ENCODE data around the gene M1AP.

The M1AP gene

GRCh38 chr2:74659462-74659861 is 11.3 kb upstream of the M1AP start:
- H3K9ac ChIP-seq = no peak overlapping the region
- H3K27ac ChIP-seq = no peak overlapping the region
- no peak overlapping the region for H3K4me2 ChIP-seq
- peaks cover 0 to 6% (median 0%) of the 10 kb centered on the region in 11 experiments; a peak in 1 of 22 replicates for H3K27me3 ChIP-seq
- H3K36me3 ChIP-seq = peaks cover 0 to 25% (median 8%) of the 10 kb centered on the region in 11 experiments; a peak in 9 of 22 replicates
- H3K9me3 ChIP-seq (replicated peaks in 1 of 11) = no peaks in the 10 kb centered on the region
- TF ChIP-seq Cebpa-rat (IDR thresholded peaks at IDR 0.05) = no peak
- H4K20me1 ChIP-seq = no peaks in the 10 kb centered on the region
- H3K4me3 ChIP-seq = no peak overlapping the region
- H3K4me1 ChIP-seq = peaks cover 5 to 7% (median 6%) of the 10 kb centered on the region in 10 experiments; a peak in 19 of 20 replicates

DNA sequence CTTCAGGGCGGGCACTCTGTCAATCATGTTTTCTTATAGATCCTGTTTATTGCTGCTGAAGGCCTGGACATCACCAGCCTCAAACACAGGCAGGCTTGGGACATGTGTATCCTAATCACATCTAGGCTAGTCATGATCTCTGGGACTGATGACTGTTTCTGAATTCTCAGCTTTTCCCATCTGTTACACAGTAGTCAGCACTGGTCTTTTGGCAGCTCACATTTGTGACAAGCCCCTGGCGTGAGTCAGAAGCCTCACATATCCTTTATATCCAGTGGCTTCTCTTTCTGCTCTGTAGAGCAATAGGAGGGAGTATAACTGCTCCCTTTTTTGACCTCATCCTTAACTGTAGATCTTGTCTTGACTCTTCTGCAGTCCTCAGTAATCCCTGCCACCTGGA is 10.4 kb upstream of the M1AP start:
- H3K4me1 ChIP-seq = peaks cover 7 to 11% (median 9%) of the 10 kb centered on the region in 10 experiments; a peak in 19 of 20 replicates
- H3K27me3 ChIP-seq = peaks cover 0 to 6% (median 0%) of the 10 kb centered on the region in 11 experiments; a peak in 1 of 22 replicates
- no peak overlapping the region for H3K27ac ChIP-seq
- TF ChIP-seq Cebpa-rat (IDR thresholded peaks at IDR 0.05) = no peak
- no peak overlapping the region for H3K4me3 ChIP-seq
- H4K20me1 ChIP-seq = no peaks in the 10 kb centered on the region
- H3K9ac ChIP-seq = no peak overlapping the region
- H3K4me2 ChIP-seq = no peak overlapping the region
- peaks cover 0 to 25% (median 8%) of the 10 kb centered on the region in 11 experiments; a peak in 9 of 22 replicates for H3K36me3 ChIP-seq
- no peaks in the 10 kb centered on the region for H3K9me3 ChIP-seq (replicated peaks in 1 of 11)

- no peak overlapping the region for H3K9ac ChIP-seq
- peaks cover 7 to 13% (median 11%) of the 10 kb centered on the region in 10 experiments; a peak in 19 of 20 replicates for H3K4me1 ChIP-seq
- H3K27ac ChIP-seq = no peak overlapping the region
- peak overlapping the region in 2 of 11 experiments; percentile 93 to 95; a peak in 1 of 22 replicates for H3K4me2 ChIP-seq
- H4K20me1 ChIP-seq = no peaks in the 10 kb centered on the region
- TF ChIP-seq Cebpa-rat (IDR thresholded peaks at IDR 0.05) = no peak
- peaks cover 0 to 25% (median 5%) of the 10 kb centered on the region in 11 experiments; a peak in 5 of 22 replicates for H3K36me3 ChIP-seq
- H3K27me3 ChIP-seq = peaks cover 0 to 6% (median 0%) of the 10 kb centered on the region in 11 experiments; a peak in 1 of 22 replicates
- H3K9me3 ChIP-seq (replicated peaks in 1 of 11) = no peaks in the 10 kb centered on the region
- H3K4me3 ChIP-seq = no peak overlapping the region
Measured at GRCh38 chr2:74655579-74655978, 7.4 kb upstream of the M1AP start.

DNA sequence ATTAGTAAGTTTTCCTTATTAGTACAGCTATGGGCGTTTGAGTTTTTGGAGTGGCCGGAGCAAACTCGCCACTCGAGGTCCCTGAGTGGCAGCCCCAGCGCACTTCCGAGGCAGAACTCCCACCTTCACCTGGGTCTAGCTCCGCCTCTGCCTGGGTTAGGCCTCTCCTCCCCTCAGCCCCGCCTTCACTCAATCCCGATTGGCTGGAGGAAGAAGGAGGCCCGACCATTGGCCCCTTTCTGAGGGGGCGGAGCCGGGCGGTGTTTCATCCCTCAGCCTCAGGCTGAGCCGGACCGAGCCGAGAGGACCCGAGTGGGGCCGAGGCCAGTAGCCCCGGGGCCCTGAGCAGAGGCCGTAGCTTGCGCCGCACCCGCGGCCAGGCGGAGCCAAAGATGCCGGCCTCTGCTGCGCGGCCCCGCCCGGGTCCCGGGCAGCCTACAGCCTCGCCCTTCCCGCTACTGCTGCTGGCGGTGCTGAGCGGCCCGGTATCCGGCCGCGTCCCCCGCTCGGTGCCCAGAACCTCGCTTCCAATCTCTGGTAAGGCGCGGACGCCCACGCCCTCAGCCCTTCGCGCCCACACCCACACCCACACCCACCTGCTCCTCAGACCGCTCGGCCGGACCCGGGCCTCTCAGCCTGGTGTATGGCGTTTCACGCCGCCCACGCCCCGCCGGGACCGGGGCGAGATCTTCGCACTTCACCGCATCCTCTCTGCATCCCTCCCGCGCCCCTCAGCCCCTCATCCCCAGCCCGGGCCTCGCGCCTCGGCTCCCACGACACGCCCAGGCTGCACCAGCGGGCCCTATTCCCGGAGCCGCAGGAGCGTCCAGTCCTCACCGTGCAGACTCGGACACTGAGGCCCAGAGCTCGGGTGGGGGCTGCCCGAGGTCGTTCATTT is 6.1 kb upstream of the M1AP start, which contains the start of gene SEMA4F:
SEMA4F (plus strand) TSS at position 263 of the 898 bp plus-strand sequence; CDS start at position 393, 130 bp downstream.
- Histone ChIP-seq H3K27me3 (peaks cover 0 to 6% (median 0%) of the 10 kb centered on the region in 11 experiments; a peak in 1 of 22 replicates), H3K27ac (peak within 1 kb of the TSS; percentile 6 to 74 (median 62); a peak in 20 of 22 replicates)
- TF ChIP-seq Cebpa-rat (IDR thresholded peaks at IDR 0.05) = no peak

GRCh38 chr2:74653589-74653984 is 5.5 kb upstream of the M1AP start:
- H3K4me1 ChIP-seq = peaks cover 7 to 13% (median 11%) of the 10 kb centered on the region in 10 experiments; a peak in 19 of 20 replicates
- H3K36me3 ChIP-seq = peaks cover 0 to 12% (median 0%) of the 10 kb centered on the region in 11 experiments; a peak in 3 of 22 replicates
- peak overlapping the region; percentile 5 to 85 (median 82); a peak in 16 of 22 replicates for H3K9ac ChIP-seq
- no peaks in the 10 kb centered on the region for H4K20me1 ChIP-seq
- H3K4me3 ChIP-seq = peak overlapping the region; percentile 68 to 83 (median 73)
- H3K4me2 ChIP-seq = peak overlapping the region; percentile 89 to 99 (median 94)
- no peak overlapping the region; a peak in 1 of 22 replicates for H3K27ac ChIP-seq
- TF ChIP-seq Cebpa-rat (IDR thresholded peaks at IDR 0.05) = no peak
- H3K9me3 ChIP-seq (replicated peaks in 1 of 11) = peaks cover 0 to 2% (median 0%) of the 10 kb centered on the region in 11 experiments; a peak in 5 of 22 replicates
- H3K27me3 ChIP-seq = peaks cover 0 to 6% (median 0%) of the 10 kb centered on the region in 11 experiments; a peak in 1 of 22 replicates

More for the DNA sequence above, 6.1 kb upstream of the M1AP start, which contains the start of gene SEMA4F:
- no peaks in the 10 kb centered on the region for H3K9me3 ChIP-seq (replicated peaks in 1 of 11)
- H3K4me3 ChIP-seq = peak within 1 kb of the TSS; percentile 68 to 83 (median 73)
- peaks cover 7 to 13% (median 11%) of the 10 kb centered on the region in 10 experiments; a peak in 19 of 20 replicates for H3K4me1 ChIP-seq
- peak within 1 kb of the TSS; percentile 71 to 85 (median 82) for H3K9ac ChIP-seq
- H4K20me1 ChIP-seq = no peaks in the 10 kb centered on the region
- H3K4me2 ChIP-seq = peak within 1 kb of the TSS; percentile 89 to 99 (median 94)
- H3K36me3 ChIP-seq = peaks cover 0 to 18% (median under 1%) of the 10 kb centered on the region in 11 experiments; a peak in 5 of 22 replicates

DNA sequence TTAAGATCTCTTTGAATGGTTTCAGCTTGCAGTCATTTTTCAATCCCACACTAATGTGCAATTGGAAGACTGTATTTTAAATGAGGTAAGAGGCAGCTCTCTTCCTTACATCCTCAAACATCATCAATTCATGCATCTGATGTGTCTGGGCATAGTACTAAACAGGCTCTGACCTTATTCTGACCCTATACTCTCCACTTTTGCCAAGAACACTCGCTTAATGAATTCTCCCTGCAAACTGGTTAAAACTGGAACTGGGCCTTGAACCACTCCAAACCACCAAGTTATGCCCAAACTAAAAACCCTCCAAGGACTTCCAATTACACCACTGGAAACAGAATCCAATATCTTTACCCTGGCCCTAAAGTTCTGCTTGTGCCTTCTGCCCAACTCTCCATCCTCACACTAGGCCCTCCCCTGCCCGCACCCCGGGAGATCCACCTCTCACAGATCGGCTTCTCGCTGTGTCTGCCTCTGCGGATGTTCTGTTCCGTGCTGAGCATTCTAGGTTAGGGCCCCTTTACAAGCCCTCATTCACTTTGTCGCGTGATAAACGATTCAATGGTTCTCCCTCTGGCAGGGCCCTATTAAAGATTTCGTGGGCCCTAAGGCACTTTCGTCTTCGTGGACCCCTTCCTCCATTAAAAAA is 1.2 kb downstream of the M1AP start:
- Histone ChIP-seq H3K9ac (no peak overlapping the region), H3K27me3 (no peaks in the 10 kb centered on the region), H3K36me3 (no peaks in the 10 kb centered on the region; a peak in 1 of 22 replicates), H3K4me1 (0 out of 20 replicates have a peak, but pooled peaks cover 0 to 4% (median 0%) of the 10 kb centered on the region in 10 experiments), H3K4me2 (no peak overlapping the region), H3K9me3 (replicated peaks in 1 of 11) (peaks cover 8 to 17% (median 13%) of the 10 kb centered on the region in 11 experiments; a peak in 20 of 22 replicates), H3K27ac (no peak overlapping the region), H4K20me1 (no peaks in the 10 kb centered on the region), H3K4me3 (no peak overlapping the region)
- TF ChIP-seq Cebpa-rat (IDR thresholded peaks at IDR 0.05) = no peak

GRCh38 chr2:74646201-74646600 is 1.9 kb downstream of the M1AP start:
- Histone ChIP-seq H3K4me3 (no peak overlapping the region), H3K4me2 (no peak overlapping the region), H4K20me1 (no peaks in the 10 kb centered on the region), H3K9me3 (replicated peaks in 1 of 11) (peaks cover 8 to 17% (median 13%) of the 10 kb centered on the region in 11 experiments; a peak in 20 of 22 replicates), H3K36me3 (no peaks in the 10 kb centered on the region; a peak in 1 of 22 replicates), H3K9ac (no peak overlapping the region), H3K27me3 (no peaks in the 10 kb centered on the region), H3K27ac (no peak overlapping the region), H3K4me1 (0 out of 20 replicates have a peak, but pooled peaks cover 0 to 4% (median 0%) of the 10 kb centered on the region in 10 experiments)
- TF ChIP-seq Cebpa-rat (IDR thresholded peaks at IDR 0.05) = no peak

GRCh38 chr2:74645344-74645743 is 2.8 kb downstream of the M1AP start:
- Histone ChIP-seq H4K20me1 (no peaks in the 10 kb centered on the region), H3K4me3 (no peak overlapping the region), H3K9ac (no peak overlapping the region), H3K36me3 (no peaks in the 10 kb centered on the region; a peak in 1 of 22 replicates), H3K27me3 (no peaks in the 10 kb centered on the region), H3K4me2 (no peak overlapping the region), H3K9me3 (replicated peaks in 1 of 11) (peaks cover 8 to 17% (median 13%) of the 10 kb centered on the region in 11 experiments; a peak in 20 of 22 replicates), H3K4me1 (0 out of 20 replicates have a peak, but pooled peaks cover 0 to 4% (median 0%) of the 10 kb centered on the region in 10 experiments), H3K27ac (no peak overlapping the region)
- TF ChIP-seq Cebpa-rat (IDR thresholded peaks at IDR 0.05) = no peak
